OCI-LY3 (cell line): ENCODE measurements around the gene P3R3URF.

Experiments
- H2AFZ ChIP-seq: fragments of 200-600, 300-600 bp; shearing (Covaris generic); 2 replicates; pipeline ENCODE4 v1.6.0; 2014; ENCODE audit warnings: antibody characterized with exemption, low read depth, low read length
- H3K27ac ChIP-seq: fragments of 200-600, 300-600 bp; sonication (generic); 2 replicates; pipeline ENCODE4 v1.5.1; 2014; ENCODE audit warnings: mild to moderate bottlenecking, low read length, moderate library complexity, mixed read lengths
- H3K27me3 ChIP-seq: fragments of 200-600, 300-600 bp; sonication (generic); 2 replicates; pipeline ENCODE4 v1.6.1; 2014; ENCODE audit warnings: low read depth, low read length, mixed read lengths
- H3K36me3 ChIP-seq: fragments of 200-600, 300-600 bp; sonication (generic); replicated peaks from 2 replicates; pipeline ENCODE3; 2014; ENCODE audit warnings: low read depth, low read length, mixed read lengths
- H3K4me1 ChIP-seq: fragments of 300-600, 200-600 bp; sonication (generic); 2 replicates; pipeline ENCODE4 v1.6.1; 2014; ENCODE audit warnings: low read length, mixed read lengths
- H3K4me2 ChIP-seq: fragments of 200-600, 300-600 bp; sonication (generic); 2 replicates; pipeline ENCODE4 v1.6.1; 2014; ENCODE audit warnings: low read length, mixed read lengths
- H3K4me3 ChIP-seq: fragments of 300-600, 200-600 bp; sonication (generic); 2 replicates; pipeline ENCODE4 v1.5.1; 2014; ENCODE audit warnings: antibody characterized with exemption, mild to moderate bottlenecking, low read length, moderate library complexity
- H3K79me2 ChIP-seq: fragments of 300-600, 200-600 bp; shearing (Covaris generic); 2 replicates; pipeline ENCODE4 v1.6.1; 2014; ENCODE audit warnings: mild to moderate bottlenecking, low read length, mixed read lengths
- H3K9ac ChIP-seq: fragments of 300-600, 200-600 bp; shearing (Covaris generic); 2 replicates; pipeline ENCODE4 v1.6.0; 2014; ENCODE audit warnings: mild to moderate bottlenecking, low read length, moderate library complexity
- H3K9me3 ChIP-seq: fragments of 200-600, 300-600 bp; shearing (Covaris generic); 2 replicates; pipeline ENCODE4 v1.6.1; 2014; ENCODE audit warnings: low read length, mixed read lengths; ENCODE audit not compliant: insufficient read depth
- H4K20me1 ChIP-seq: fragments of 200-600, 300-600 bp; sonication (generic); 2 replicates; pipeline ENCODE4 v1.6.1; 2016; ENCODE audit warnings: low read length, mixed read lengths; ENCODE audit not compliant: insufficient read depth
- EZH2phosphoT487 ChIP-seq: fragments of 200-600 bp; shearing (Covaris generic); IDR thresholded peaks from 2 replicates; pipeline ENCODE4 v1.6.1; 2018; ENCODE audit warnings: antibody characterized with exemption, mixed run types, low read depth
- TF ChIP-seq, protein P1 (sequence below): fragments of 200-600, 300-600 bp; sonication (generic); IDR thresholded peaks from 2 replicates; pipeline ENCODE4 v1.5.1; 2014; ENCODE audit warnings: antibody characterized with exemption, low read length, low read depth

Gene P3R3URF

DNA sequence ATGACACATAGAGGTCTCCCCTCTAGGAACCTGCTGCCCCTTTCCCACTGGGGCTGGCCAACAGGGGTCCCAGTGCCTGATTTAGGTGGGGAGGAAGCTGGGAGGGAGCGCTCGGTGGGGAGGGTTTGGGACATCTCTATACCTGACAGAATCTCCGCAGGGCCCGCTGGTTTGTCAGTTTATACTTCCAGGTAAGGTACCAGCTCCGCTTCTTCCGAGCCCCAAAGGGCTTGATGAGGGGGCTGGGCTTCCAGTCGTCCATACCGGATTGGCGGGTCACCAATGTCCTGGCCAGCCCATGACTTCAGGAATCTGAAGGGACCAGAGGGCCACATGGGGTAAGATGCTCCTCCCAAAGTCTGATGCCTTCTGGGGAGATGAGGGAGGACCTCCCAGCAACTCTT, 21.3 kb upstream of the P3R3URF start:
- Histone ChIP-seq H3K27me3 (no peaks in the 10 kb centered on the region), H3K9me3 (no peaks in the 10 kb centered on the region), H3K27ac (no peak overlapping the region), H3K4me2 (peak overlapping the region; percentile 98), H2AFZ (no peak overlapping the region), H3K79me2 (0 out of 2 replicates have a peak, but pooled peaks cover 2% of the 10 kb centered on the region), H3K9ac (peak overlapping the region; percentile 85), H3K36me3 (no peaks in the 10 kb centered on the region), H3K4me3 (peak overlapping the region; percentile 93), H3K4me1 (peaks cover 12% of the 10 kb centered on the region), H4K20me1 (no peaks in the 10 kb centered on the region)
- no peak for TF ChIP-seq EZH2phosphoT487
- TF ChIP-seq, protein P1, sequence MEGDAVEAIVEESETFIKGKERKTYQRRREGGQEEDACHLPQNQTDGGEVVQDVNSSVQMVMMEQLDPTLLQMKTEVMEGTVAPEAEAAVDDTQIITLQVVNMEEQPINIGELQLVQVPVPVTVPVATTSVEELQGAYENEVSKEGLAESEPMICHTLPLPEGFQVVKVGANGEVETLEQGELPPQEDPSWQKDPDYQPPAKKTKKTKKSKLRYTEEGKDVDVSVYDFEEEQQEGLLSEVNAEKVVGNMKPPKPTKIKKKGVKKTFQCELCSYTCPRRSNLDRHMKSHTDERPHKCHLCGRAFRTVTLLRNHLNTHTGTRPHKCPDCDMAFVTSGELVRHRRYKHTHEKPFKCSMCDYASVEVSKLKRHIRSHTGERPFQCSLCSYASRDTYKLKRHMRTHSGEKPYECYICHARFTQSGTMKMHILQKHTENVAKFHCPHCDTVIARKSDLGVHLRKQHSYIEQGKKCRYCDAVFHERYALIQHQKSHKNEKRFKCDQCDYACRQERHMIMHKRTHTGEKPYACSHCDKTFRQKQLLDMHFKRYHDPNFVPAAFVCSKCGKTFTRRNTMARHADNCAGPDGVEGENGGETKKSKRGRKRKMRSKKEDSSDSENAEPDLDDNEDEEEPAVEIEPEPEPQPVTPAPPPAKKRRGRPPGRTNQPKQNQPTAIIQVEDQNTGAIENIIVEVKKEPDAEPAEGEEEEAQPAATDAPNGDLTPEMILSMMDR = no peak

DNA sequence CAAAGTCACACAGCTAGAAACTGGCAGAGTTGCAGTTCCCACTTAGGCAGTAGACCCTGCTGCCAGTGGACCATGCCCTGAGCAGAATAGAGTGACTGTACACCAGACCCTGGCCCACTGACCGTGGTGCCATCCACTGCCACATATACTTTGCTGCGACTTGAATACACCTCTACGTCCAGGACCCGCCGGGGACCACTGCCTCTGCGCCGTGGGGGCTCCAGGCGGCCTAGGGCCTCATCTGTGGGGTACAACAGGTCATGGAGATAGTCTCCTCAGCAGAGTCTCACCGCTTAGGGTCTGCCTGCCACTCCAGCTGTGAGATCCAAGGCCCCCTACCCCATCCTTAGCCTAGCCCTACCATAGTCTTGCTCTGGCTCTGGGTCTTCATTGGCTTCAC, 20.3 kb upstream of the P3R3URF start:
- Histone ChIP-seq H3K79me2 (0 out of 2 replicates have a peak, but pooled peaks cover 2% of the 10 kb centered on the region), H3K27ac (no peak overlapping the region), H3K4me3 (no peak overlapping the region), H3K4me2 (no peak overlapping the region), H3K9me3 (no peaks in the 10 kb centered on the region), H3K27me3 (no peaks in the 10 kb centered on the region), H4K20me1 (no peaks in the 10 kb centered on the region), H3K9ac (no peak overlapping the region), H3K4me1 (peaks cover 12% of the 10 kb centered on the region), H2AFZ (no peak overlapping the region), H3K36me3 (no peaks in the 10 kb centered on the region)
- no peak for TF ChIP-seq EZH2phosphoT487
- TF ChIP-seq, protein P1 = no peak

- Histone ChIP-seq H3K36me3 (no peaks in the 10 kb centered on the region), H3K4me2 (no peak overlapping the region), H3K9ac (no peak overlapping the region), H3K4me1 (peaks cover 12% of the 10 kb centered on the region), H3K27ac (no peak overlapping the region), H3K4me3 (no peak overlapping the region), H3K27me3 (no peaks in the 10 kb centered on the region), H4K20me1 (no peaks in the 10 kb centered on the region), H3K79me2 (0 out of 2 replicates have a peak, but pooled peaks cover 2% of the 10 kb centered on the region), H3K9me3 (no peaks in the 10 kb centered on the region), H2AFZ (no peak overlapping the region)
- TF ChIP-seq, protein P1 = no peak
- no peak for TF ChIP-seq EZH2phosphoT487
These were observed 18.4 kb upstream of the P3R3URF start for GRCh38 chr1:46194641-46195193.

GRCh38 chr1:46193984-46194570, 17.8 kb upstream of the P3R3URF start:
- no peak for TF ChIP-seq EZH2phosphoT487
- TF ChIP-seq, protein P1 = no peak
- Histone ChIP-seq H3K4me2 (no peak overlapping the region), H3K27ac (no peak overlapping the region), H3K4me3 (no peak overlapping the region), H3K79me2 (0 out of 2 replicates have a peak, but pooled peaks cover 2% of the 10 kb centered on the region), H3K4me1 (peaks cover 8% of the 10 kb centered on the region), H3K9me3 (no peaks in the 10 kb centered on the region), H3K36me3 (no peaks in the 10 kb centered on the region), H3K27me3 (no peaks in the 10 kb centered on the region), H3K9ac (no peak overlapping the region), H2AFZ (no peak overlapping the region), H4K20me1 (no peaks in the 10 kb centered on the region)
